Globus pallidus (tissue), 1 donor: Measurements from ENCODE around the gene CCDC74A.
"Not testable (repeated sequence)": the region's sequence is repeated elsewhere in the genome, so short reads cannot be mapped to it uniquely, and the experiment has no call there.

Source experiments
- DNase-seq: peaks from one replicate; pipeline ENCODE4 v3.0.0-alpha.2; 2015; ENCODE audit warnings: low spot score

Gene CCDC74A

DNA sequence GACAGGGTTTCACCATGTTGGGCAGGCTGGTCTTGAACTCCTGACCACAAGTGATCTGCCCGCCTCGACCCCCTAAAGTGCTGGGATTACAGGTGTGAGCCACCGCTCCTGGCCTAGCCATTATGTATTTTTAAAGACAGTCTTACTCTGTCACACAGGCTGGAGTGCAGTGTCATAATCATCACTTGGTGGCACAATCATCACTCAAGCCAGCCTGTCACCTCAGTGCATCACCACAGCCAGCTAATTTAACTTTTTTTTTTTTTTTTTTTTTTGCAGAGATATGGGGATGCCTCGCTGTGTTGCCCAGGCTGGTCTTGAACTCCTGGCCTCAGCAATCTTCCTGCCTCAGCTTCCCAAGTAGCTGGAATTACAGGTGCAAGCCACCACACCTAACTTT is 24.1 kb upstream of the CCDC74A start:
- not testable (repeated sequence) for DNase-seq

- DNase-seq, result not testable (repeated sequence)
These were observed 23.5 kb upstream of the CCDC74A start for GRCh38 chr2:131504082-131504750.

GRCh38 chr2:131509615-131510014 is 18.1 kb upstream of the CCDC74A start:
- no peak for DNase-seq

DNA sequence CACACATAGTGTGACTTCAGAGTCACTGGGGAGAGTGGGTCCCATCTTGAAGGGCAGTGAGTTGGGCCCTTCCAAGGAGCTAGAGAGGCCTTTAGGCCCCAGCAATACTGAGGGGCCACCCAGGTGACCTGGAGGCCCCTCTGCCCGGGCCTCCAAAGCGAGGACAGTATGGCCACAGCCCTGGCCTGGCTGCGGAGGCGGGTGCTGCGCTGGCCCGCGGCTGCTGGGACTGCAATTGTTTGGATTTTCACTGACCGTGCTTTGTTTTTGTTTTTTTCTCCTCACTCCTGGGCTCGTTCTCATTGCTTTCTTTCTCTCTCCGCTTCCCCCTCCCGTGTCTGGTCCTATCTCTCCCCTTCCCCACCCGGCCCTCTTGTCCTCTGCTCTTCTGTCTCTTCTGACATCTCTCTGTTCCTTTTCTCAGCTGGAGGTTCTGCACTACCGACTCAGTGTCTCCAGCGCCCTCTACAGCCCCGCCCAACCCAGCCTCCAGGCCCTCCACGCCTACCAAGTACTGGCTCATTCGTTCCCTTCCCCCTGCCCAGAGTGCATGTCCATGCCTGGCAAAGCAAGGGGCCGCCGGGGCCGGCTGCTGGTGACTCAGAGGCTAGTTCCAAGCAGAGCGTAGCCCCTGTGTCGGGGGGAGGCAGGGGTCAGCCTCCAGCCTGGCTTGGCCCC is 16.3 kb upstream of the CCDC74A start:
- DNase-seq, result not testable (repeated sequence)

DNA sequence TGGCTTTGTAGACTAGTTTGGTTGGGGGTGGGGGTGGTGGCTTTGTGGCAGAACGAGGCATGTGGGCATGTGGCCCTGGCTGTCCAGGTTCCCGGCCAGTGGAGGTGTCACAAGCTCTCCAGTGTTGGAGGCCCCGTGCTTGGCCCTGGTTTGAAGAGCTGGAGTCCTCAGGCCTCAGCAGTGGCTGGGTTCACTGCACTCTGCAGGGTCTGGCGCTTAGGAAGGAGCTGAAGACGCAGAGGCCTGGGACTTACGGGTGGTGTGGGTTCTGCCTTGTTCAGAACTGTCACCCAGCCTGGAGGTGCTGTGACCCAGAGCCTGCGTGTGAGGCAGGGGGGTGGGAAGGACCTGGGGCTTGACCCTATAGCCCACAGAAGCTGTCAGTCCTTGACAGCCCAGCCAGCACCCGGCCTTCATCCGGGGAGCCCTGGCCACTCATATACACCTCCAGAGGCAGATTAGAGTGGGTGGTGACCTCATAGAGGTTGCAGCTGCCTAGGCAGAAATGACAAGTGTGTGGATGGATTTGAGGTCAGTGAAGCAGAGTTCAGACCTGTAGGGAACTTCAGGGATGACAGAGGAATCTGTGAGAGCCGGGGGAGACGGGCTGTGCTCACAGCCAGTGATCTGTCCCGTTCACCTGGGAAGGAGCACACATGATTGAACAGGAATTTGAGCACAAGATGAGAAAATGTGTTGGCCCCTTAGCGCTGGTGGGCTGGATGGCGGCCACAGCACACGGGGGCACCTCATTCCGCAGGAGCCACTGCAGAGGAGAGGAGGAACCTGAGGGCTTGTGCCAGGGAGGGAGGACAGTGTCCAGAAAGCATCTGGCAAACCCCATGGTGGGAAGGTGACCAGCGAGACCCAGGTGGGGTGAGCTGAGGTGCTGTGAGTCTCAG is 15.5 kb upstream of the CCDC74A start:
- DNase-seq, result not testable (repeated sequence)

DNA sequence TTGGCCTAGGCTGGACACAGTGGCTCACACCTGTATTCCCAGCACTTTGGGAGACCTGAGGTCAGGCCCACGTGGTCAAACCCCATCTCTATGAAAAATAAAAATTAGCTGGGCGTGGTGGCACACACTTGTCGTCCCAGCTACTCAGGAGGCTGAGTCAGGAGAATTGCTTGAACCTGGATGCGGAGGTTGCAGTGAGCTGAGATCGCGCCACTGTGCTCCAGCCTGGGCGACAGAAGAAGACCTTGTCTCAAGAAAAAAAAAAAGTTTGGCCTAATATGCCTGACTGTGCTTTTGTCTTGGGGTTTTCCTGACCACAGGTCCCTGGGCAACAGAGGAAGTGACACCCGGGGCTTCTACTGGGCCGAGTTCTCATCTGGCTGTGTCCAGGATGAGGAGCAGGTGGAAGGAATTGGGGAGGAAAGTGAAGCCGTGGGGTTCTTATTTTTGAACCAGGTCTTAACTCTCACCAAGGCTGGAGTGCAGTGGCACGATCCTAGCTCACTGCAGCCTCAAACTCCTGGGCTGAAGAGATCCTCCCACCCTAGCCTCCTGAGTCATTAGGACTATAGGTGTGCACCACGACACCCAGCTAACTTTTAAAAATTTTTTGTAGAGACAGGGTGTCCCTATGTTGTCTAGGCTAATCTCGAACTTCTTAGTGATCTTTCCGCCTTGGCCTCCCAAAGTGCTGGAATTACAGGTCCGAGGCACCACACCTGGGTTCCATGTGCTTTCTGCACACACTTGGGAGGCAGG is 13.1 kb upstream of the CCDC74A start:
- DNase-seq, result not testable (repeated sequence)

DNA sequence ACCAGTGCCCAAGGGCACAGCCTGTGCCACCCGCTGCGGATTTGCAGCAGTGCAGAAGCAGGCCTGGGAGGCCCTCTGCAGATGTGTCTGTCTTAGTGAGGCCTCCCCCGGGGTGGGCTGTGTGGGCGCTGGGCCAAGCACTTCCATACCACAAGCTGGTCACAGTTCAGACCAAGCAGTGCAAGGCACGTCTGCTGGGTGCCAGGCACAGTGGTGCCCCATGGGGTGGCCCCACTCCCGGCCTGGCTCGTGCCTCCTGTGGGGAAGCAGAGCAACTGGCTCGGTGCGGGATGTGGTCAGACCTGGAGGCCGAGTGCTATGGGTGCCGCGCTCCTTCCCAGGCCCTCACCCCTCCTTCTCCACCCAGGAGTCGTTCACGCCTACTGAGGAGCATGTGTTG is 12.5 kb upstream of the CCDC74A start:
- DNase-seq, result not testable (repeated sequence)

DNA sequence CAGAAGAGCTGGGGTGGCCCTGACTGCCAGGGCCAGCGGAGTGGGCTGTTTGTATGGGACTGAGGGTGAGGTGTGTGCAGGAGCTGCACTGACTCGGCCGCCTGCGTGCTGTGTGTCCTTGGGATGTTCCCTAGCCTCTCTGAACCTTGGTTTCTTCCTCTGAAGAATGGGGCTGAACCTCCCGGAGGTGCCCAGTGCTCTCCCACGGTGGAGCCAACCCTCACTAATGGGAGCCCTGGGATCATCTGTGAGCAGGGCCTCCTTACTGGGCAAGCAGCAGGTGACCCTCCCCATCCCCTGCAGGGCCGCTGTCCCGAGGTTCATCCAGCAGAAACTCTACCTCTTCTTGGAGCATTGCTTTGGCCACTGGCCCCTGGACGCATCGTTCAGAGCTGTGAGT is 11.7 kb upstream of the CCDC74A start:
- DNase-seq, result no peak

GRCh38 chr2:131516621-131517020 is 11.1 kb upstream of the CCDC74A start:
- not testable (repeated sequence) for DNase-seq

GRCh38 chr2:131517106-131517831 is 10.4 kb upstream of the CCDC74A start:
- DNase-seq, result no peak

- DNase-seq, result not testable (repeated sequence)
These were observed 9.8 kb upstream of the CCDC74A start for GRCh38 chr2:131517856-131518255.

GRCh38 chr2:131518531-131518930 is 9.2 kb upstream of the CCDC74A start:
- not testable (repeated sequence) for DNase-seq

DNA sequence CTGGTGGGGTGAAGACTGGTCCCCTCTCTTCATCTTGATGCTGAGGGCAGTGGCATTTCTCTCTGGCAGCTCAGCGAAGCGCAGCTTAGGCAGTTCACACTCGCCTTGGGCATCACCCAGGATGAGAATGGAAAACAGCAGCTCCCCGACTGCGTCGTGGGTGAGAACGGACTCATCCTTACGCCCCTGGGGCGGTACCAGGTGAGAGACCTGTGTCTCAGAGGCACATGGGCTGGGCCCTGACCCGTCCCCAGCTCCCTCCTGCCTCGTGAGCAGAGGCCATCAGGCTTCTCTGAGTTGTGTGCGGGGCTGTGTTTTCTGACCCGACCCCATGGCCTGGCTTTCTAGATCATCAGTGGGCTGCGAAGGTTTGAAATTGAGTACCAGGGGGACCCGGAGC is 8.2 kb upstream of the CCDC74A start:
- DNase-seq, result no peak

- not testable (repeated sequence) for DNase-seq
These were observed 7.7 kb upstream of the CCDC74A start for GRCh38 chr2:131519871-131520470.

- peak; percentile 15 for DNase-seq
These were observed 7.2 kb upstream of the CCDC74A start for GRCh38 chr2:131520526-131520925.

DNA sequence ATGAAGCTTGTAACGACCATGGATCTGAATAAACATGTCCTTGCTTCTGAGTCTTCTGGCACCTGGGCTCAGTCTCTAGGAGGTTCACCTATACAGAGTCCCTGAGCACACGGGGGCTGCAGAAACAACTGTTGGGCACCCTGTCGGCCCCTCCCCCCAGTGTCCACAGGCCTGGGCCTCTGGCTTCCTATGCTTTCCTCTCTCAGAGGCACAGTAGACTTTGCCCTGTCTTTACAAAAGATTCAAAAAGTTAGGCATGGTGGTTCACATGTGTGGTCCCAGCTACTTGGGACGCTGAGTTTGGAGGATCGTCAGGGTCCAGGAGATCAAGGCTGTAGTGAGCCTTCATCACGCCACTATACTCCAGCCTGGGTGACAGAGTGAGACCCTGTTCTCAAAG is 6.2 kb upstream of the CCDC74A start:
- not testable (repeated sequence) for DNase-seq

DNA sequence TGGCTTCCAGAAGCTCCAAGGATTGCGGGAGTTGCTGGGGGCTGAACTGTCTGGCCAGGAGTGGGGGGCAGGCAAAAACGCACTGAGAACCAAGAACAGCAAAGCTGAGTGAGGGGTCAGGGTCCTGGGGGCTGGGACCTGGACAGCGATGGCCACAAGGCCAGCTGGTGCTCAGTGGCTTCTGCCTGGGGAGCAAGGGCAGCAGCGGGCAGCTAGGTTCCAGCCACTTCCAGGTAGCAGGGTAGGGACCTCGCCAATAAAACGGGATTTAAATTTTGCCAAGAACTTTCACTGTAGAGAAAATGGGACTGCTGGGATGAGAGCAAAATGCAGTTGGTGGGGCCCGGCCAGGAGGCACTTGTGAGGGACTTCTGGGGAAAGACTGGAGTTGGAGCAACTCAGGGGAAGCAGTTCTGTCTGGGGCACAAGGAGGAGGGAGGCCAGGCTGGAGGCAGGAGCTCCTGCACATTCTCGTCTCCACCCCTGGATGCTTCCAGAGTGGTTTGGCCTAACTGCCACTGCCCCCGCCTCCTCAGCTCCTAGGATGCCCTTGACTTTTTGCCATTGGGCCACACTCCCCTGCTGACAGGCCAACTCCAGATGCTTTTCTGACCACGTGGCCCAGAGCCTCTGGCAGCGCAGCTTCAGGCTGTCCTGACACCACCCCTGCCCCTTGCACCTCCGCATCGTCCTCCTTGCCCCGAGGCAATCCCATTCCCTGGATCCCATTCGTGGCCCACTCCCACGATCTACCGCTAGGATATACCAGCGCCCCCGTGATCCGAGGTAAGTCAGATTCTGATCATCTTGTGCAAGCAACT is 5.5 kb upstream of the CCDC74A start:
- DNase-seq, result no peak

DNA sequence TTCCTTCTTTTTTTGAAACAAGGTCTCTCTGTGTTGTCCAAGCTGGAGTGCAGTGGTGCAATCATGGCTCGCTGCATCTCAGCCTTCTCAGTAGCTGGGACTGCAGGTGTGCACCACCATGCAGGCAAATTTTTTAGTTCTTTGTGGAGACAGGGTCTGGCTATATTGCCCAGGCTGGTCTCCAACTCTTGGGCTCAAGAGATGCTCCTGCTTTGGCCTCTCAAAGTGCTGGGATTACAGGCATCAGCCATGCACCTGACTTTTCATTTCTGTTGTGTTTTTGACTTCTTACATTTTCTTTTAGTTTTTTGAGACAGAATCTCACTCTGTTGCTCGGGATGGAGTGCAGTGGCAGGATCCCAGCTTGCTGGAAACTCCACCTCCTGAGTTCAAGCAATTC is 2.4 kb upstream of the CCDC74A start:
- DNase-seq, result not testable (repeated sequence)

DNA sequence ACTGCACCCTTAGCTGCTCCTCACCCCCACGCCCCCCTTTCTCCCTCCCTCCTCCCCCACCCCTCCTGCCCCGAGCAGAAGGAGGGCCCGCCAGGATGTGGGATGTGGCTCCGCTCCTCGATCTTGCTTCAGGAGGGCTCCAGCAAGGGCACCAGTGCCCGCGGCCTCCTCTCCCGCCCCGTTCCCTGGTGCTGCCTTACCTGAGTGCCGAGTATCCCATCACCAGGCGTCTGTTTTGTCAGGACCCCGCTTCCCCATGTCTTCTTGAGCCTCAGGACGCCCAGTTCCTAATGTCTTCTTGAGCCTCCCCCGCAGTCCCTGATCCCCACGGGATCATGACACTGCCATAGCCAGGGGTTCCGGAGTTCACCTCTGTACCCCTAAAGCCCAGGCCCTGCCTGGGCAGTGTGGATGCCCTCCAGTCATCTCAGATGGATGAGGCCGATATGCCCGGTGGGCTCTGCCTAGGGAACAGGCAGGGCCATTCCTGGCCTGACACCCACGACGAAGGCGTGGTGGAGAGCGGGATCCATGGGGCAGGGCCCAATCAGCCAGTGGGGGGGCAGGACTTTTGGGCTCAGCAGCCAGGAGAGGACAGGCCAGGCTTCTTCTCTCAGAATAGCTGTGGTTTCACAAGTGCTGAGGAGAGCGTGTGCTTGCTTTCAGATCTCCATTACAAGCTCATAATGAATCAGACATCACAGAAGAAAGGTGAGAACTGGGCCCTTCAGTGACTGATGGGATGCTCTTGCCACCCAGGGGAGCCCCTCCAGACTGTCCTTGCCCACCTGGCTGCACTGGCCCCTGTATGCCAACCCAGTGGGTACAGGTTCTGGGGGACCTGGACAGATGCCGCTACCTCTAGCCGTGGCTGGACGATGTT is 1.5 kb downstream of the CCDC74A start:
- DNase-seq, result not testable (repeated sequence)
